ENCODE measurements around the gene GGNBP2.
A peak's percentile ranks its signal among the peaks of the same experiment; 100 is the strongest.
"Not testable (repeated sequence)": the region's sequence is repeated elsewhere in the genome, so short reads cannot be mapped to it uniquely, and the experiment has no call there.

The GGNBP2 gene

GRCh38 chr17:36544307-36545076 lies at the start of gene GGNBP2:
TSS of gene GGNBP2 (plus strand) at chr17:36544919. CDS start at chr17:36545725, 806 bp downstream.
- DNase-seq = peak; percentile 94

- DNase-seq = no peak
Observed at GRCh38 chr17:36495076-36495578, 49.6 kb upstream of the GGNBP2 start.

- DNase-seq = no peak
Observed at GRCh38 chr17:36496018-36496789, 48.5 kb upstream of the GGNBP2 start.

- no peak for DNase-seq
Observed at GRCh38 chr17:36498155-36498554, 46.6 kb upstream of the GGNBP2 start.

- no peak for DNase-seq
Observed at GRCh38 chr17:36498560-36499300, 46.0 kb upstream of the GGNBP2 start.

- no peak for DNase-seq
Observed at GRCh38 chr17:36500745-36501225, 43.9 kb upstream of the GGNBP2 start.

- DNase-seq = no peak
Observed at GRCh38 chr17:36501351-36501750, 43.4 kb upstream of the GGNBP2 start.

- DNase-seq = no peak
Observed at GRCh38 chr17:36501963-36502362, 42.8 kb upstream of the GGNBP2 start.

- no peak for DNase-seq
Observed at GRCh38 chr17:36503456-36504155, 41.1 kb upstream of the GGNBP2 start.

GRCh38 chr17:36504156-36504545 lies 40.6 kb upstream of the GGNBP2 start:
- DNase-seq = no peak

GRCh38 chr17:36505171-36505570 lies 39.5 kb upstream of the GGNBP2 start:
- no peak for DNase-seq

- DNase-seq = no peak
Observed at GRCh38 chr17:36506249-36506826, 38.4 kb upstream of the GGNBP2 start.

GRCh38 chr17:36506831-36507230 lies 37.9 kb upstream of the GGNBP2 start:
- no peak for DNase-seq

GRCh38 chr17:36507266-36507665 lies 37.5 kb upstream of the GGNBP2 start:
- DNase-seq = no peak

GRCh38 chr17:36508439-36508838 lies 36.3 kb upstream of the GGNBP2 start:
- not testable (repeated sequence) for DNase-seq

GRCh38 chr17:36509272-36509985 lies 35.3 kb upstream of the GGNBP2 start:
- no peak for DNase-seq

- DNase-seq = no peak
Observed at GRCh38 chr17:36510636-36511035, 34.1 kb upstream of the GGNBP2 start.

- no peak for DNase-seq
Observed at GRCh38 chr17:36511216-36511615, 33.5 kb upstream of the GGNBP2 start.

GRCh38 chr17:36512641-36513040 lies 32.1 kb upstream of the GGNBP2 start:
- DNase-seq = no peak

GRCh38 chr17:36514856-36515255 lies 29.9 kb upstream of the GGNBP2 start:
- DNase-seq = no peak

- no peak for DNase-seq
Observed at GRCh38 chr17:36515837-36516236, 28.9 kb upstream of the GGNBP2 start.
